Activated naive CD8-positive, alpha-beta T cell treated with anti-CD3 and anti-CD28 coated beads for 36 hours (primary cell): Measurements from ENCODE around the gene NCAPG. TPM values are rescaled to one million over a fixed set of nuclear protein-coding genes. Genes with fewer than 3 reads are reported as not detected.
"Not testable (repeated sequence)": the region's sequence is repeated elsewhere in the genome, so short reads cannot be mapped to it uniquely, and the experiment has no call there.

ENCODE experiments used
- DNase-seq: peaks from one replicate; pipeline ENCODE4 v3.0.0; 2021
- H3K27ac Mint-ChIP-seq: one replicate; pipeline ENCODE4 v1.8.0; 2022; ENCODE audit warnings: mild to moderate bottlenecking, moderate library complexity, mixed read lengths
- H3K27me3 Mint-ChIP-seq: one replicate; pipeline ENCODE4 v1.8.0; 2022; ENCODE audit warnings: mild to moderate bottlenecking, mixed read lengths
- H3K36me3 Mint-ChIP-seq: one replicate; pipeline ENCODE4 v1.8.0; 2021; ENCODE audit warnings: mild to moderate bottlenecking, mixed read lengths
- H3K4me1 Mint-ChIP-seq: one replicate; pipeline ENCODE4 v1.8.0; 2021; ENCODE audit warnings: mixed read lengths
- H3K4me3 Mint-ChIP-seq: one replicate; pipeline ENCODE4 v1.8.0; 2022; ENCODE audit warnings: mild to moderate bottlenecking, moderate library complexity, mixed read lengths
- H3K9me3 Mint-ChIP-seq: one replicate; pipeline ENCODE4 v1.8.0; 2022; ENCODE audit warnings: mixed read lengths
- total RNA-seq, 2 experiments: library from RNA; stranded (reverse); gene quantifications; one replicate each; pipeline ENCODE4 v1.2.3, GENCODE V29; 2021

Gene NCAPG
- total RNA-seq, 2 experiments from 2014 or later: 68.7 to 69.0 TPM

GRCh38 chr4:17816142-17816541, 5.4 kb downstream of the NCAPG start:
- Mint-ChIP-seq H3K36me3 (peaks cover 57% of the 10 kb centered on the region), H3K9me3 (no peaks in the 10 kb centered on the region), H3K27ac (no peak overlapping the region), H3K4me3 (no peak overlapping the region), H3K27me3 (no peaks in the 10 kb centered on the region), H3K4me1 (peaks cover 9% of the 10 kb centered on the region)
- no peak for DNase-seq

- Mint-ChIP-seq H3K27ac (no peak overlapping the region), H3K4me1 (peaks cover 9% of the 10 kb centered on the region), H3K4me3 (no peak overlapping the region), H3K36me3 (peaks cover 55% of the 10 kb centered on the region), H3K27me3 (peaks cover 5% of the 10 kb centered on the region), H3K9me3 (no peaks in the 10 kb centered on the region)
- no peak for DNase-seq
Observed at GRCh38 chr4:17817027-17817426, 6.2 kb downstream of the NCAPG start.

GRCh38 chr4:17823871-17824669, 13.3 kb downstream of the NCAPG start:
- Mint-ChIP-seq H3K27ac (no peak overlapping the region), H3K4me3 (no peak overlapping the region), H3K9me3 (no peaks in the 10 kb centered on the region), H3K36me3 (peaks cover 55% of the 10 kb centered on the region), H3K27me3 (peaks cover 5% of the 10 kb centered on the region), H3K4me1 (no peaks in the 10 kb centered on the region)
- DNase-seq: no peak

GRCh38 chr4:17846266-17846665, 35.5 kb downstream of the NCAPG start:
- H3K4me1 Mint-ChIP-seq: no peaks in the 10 kb centered on the region
- no peak for DNase-seq
- peaks cover 36% of the 10 kb centered on the region for H3K36me3 Mint-ChIP-seq
- H3K27me3 Mint-ChIP-seq: no peaks in the 10 kb centered on the region
- H3K9me3 Mint-ChIP-seq: no peaks in the 10 kb centered on the region
- no peak overlapping the region for H3K4me3 Mint-ChIP-seq
- H3K27ac Mint-ChIP-seq: no peak overlapping the region

GRCh38 chr4:17850295-17850694, 39.5 kb downstream of the NCAPG start:
- not testable (repeated sequence) for H3K4me1 Mint-ChIP-seq, H3K4me3 Mint-ChIP-seq, H3K27ac Mint-ChIP-seq, DNase-seq, H3K27me3 Mint-ChIP-seq, H3K9me3 Mint-ChIP-seq
- H3K36me3 Mint-ChIP-seq: peaks cover 16% of the 10 kb centered on the region

- Mint-ChIP-seq H3K27ac (no peak overlapping the region), H3K9me3 (no peaks in the 10 kb centered on the region), H3K27me3 (no peaks in the 10 kb centered on the region), H3K4me3 (no peak overlapping the region), H3K4me1 (no peaks in the 10 kb centered on the region), H3K36me3 (peaks cover 9% of the 10 kb centered on the region)
- no peak for DNase-seq
Observed at GRCh38 chr4:17851959-17852358, 41.2 kb downstream of the NCAPG start.

GRCh38 chr4:17854036-17854435, 43.3 kb downstream of the NCAPG start:
- no peak overlapping the region for H3K4me3 Mint-ChIP-seq
- no peaks in the 10 kb centered on the region for H3K4me1 Mint-ChIP-seq
- peaks cover 4% of the 10 kb centered on the region for H3K36me3 Mint-ChIP-seq
- H3K27me3 Mint-ChIP-seq: no peaks in the 10 kb centered on the region
- H3K27ac Mint-ChIP-seq: no peak overlapping the region
- peaks cover 5% of the 10 kb centered on the region for H3K9me3 Mint-ChIP-seq
- no peak for DNase-seq

GRCh38 chr4:17859793-17860406, 49.1 kb downstream of the NCAPG start:
- H3K4me1 Mint-ChIP-seq: no peaks in the 10 kb centered on the region
- H3K36me3 Mint-ChIP-seq: peaks cover 28% of the 10 kb centered on the region
- H3K27ac Mint-ChIP-seq: no peak overlapping the region
- peaks cover 17% of the 10 kb centered on the region for H3K9me3 Mint-ChIP-seq
- H3K4me3 Mint-ChIP-seq: no peak overlapping the region
- no peak for DNase-seq
- H3K27me3 Mint-ChIP-seq: no peaks in the 10 kb centered on the region

- peaks cover 30% of the 10 kb centered on the region for H3K36me3 Mint-ChIP-seq
- H3K4me1 Mint-ChIP-seq, DNase-seq, H3K27me3 Mint-ChIP-seq, H3K27ac Mint-ChIP-seq, H3K4me3 Mint-ChIP-seq: not testable (repeated sequence)
- H3K9me3 Mint-ChIP-seq: peaks cover 17% of the 10 kb centered on the region
Observed at GRCh38 chr4:17861906-17862305, 51.1 kb downstream of the NCAPG start.

- no peak overlapping the region for H3K4me3 Mint-ChIP-seq
- peaks cover 26% of the 10 kb centered on the region for H3K36me3 Mint-ChIP-seq
- no peak for DNase-seq
- H3K4me1 Mint-ChIP-seq: no peaks in the 10 kb centered on the region
- no peak overlapping the region for H3K27ac Mint-ChIP-seq
- H3K9me3 Mint-ChIP-seq: peaks cover 11% of the 10 kb centered on the region
- no peaks in the 10 kb centered on the region for H3K27me3 Mint-ChIP-seq
Observed at GRCh38 chr4:17865866-17866363, 55.1 kb downstream of the NCAPG start.

- no peak overlapping the region for H3K4me3 Mint-ChIP-seq
- peaks cover 23% of the 10 kb centered on the region for H3K36me3 Mint-ChIP-seq
- H3K27me3 Mint-ChIP-seq: no peaks in the 10 kb centered on the region
- H3K4me1 Mint-ChIP-seq: no peaks in the 10 kb centered on the region
- peaks cover 8% of the 10 kb centered on the region for H3K9me3 Mint-ChIP-seq
- H3K27ac Mint-ChIP-seq: no peak overlapping the region
- no peak for DNase-seq
Observed at GRCh38 chr4:17866810-17867209, 56.0 kb downstream of the NCAPG start.

- H3K27ac Mint-ChIP-seq: no peak overlapping the region
- DNase-seq: no peak
- no peaks in the 10 kb centered on the region for H3K27me3 Mint-ChIP-seq
- peaks cover 18% of the 10 kb centered on the region for H3K36me3 Mint-ChIP-seq
- H3K4me1 Mint-ChIP-seq: no peaks in the 10 kb centered on the region
- H3K4me3 Mint-ChIP-seq: no peak overlapping the region
- H3K9me3 Mint-ChIP-seq: peaks cover 3% of the 10 kb centered on the region
Observed at GRCh38 chr4:17867276-17867675, 56.5 kb downstream of the NCAPG start.

- H3K36me3 Mint-ChIP-seq: peaks cover 4% of the 10 kb centered on the region
- no peak for DNase-seq
- H3K27me3 Mint-ChIP-seq: no peaks in the 10 kb centered on the region
- no peaks in the 10 kb centered on the region for H3K9me3 Mint-ChIP-seq
- no peak overlapping the region for H3K4me3 Mint-ChIP-seq
- no peaks in the 10 kb centered on the region for H3K4me1 Mint-ChIP-seq
- H3K27ac Mint-ChIP-seq: no peak overlapping the region
Observed at GRCh38 chr4:17869327-17869726, 58.5 kb downstream of the NCAPG start.

- Mint-ChIP-seq H3K9me3 (peaks cover 1% of the 10 kb centered on the region), H3K4me1 (no peaks in the 10 kb centered on the region)
Observed at GRCh38 chr4:17875402-17876070, 64.8 kb downstream of the NCAPG start.

GRCh38 chr4:17876943-17877342, 66.2 kb downstream of the NCAPG start:
- no peak for DNase-seq
- Mint-ChIP-seq H3K36me3 (peaks cover 9% of the 10 kb centered on the region), H3K27me3 (no peaks in the 10 kb centered on the region), H3K9me3 (peaks cover 1% of the 10 kb centered on the region), H3K4me1 (no peaks in the 10 kb centered on the region), H3K4me3 (no peak overlapping the region), H3K27ac (no peak overlapping the region)

More at GRCh38 chr4:17875402-17876070, 64.8 kb downstream of the NCAPG start:
- no peak overlapping the region for H3K27ac Mint-ChIP-seq
- no peaks in the 10 kb centered on the region for H3K27me3 Mint-ChIP-seq
- no peak overlapping the region for H3K4me3 Mint-ChIP-seq
- H3K36me3 Mint-ChIP-seq: peaks cover 9% of the 10 kb centered on the region
- no peak for DNase-seq
